Bronchial epithelial cell (primary cell): ENCODE measurements around the gene R3HDM1. TPM values are rescaled to one million over a fixed set of nuclear protein-coding genes. Genes with fewer than 3 reads are reported as not detected.
"Not testable (repeated sequence)": the region's sequence is repeated elsewhere in the genome, so short reads cannot be mapped to it uniquely, and the experiment has no call there.

ENCODE experiments used
- DNase-seq: peaks from one replicate; pipeline ENCODE4 v3.0.0-alpha.2; 2010; ENCODE audit warnings: low read depth
- FAIRE-seq: peaks from 2 replicates; lab custom pipeline; 2011; peaks lifted over from hg19 to GRCh38; lab: Jason Lieb, UNC
- H3K27me3 ChIP-seq: 2 replicates; pipeline ENCODE4 v1.5.1; 2011; ENCODE audit warnings: low read length; ENCODE audit not compliant: control insufficient read depth, insufficient read depth
- H3K36me3 ChIP-seq: 2 replicates; pipeline ENCODE4 v1.5.1; 2011; ENCODE audit warnings: low read length; ENCODE audit not compliant: control insufficient read depth, insufficient read depth
- H3K4me3 ChIP-seq: 2 replicates; pipeline ENCODE4 v1.5.1; 2011; ENCODE audit warnings: mild to moderate bottlenecking, low read depth, low read length, control low read depth
- total RNA-seq: library from RNA; depleted of rRNA; stranded (reverse); fragments of >200 nt; gene quantifications from 2 replicates; pipeline ENCODE4 v1.2.1, GENCODE V29; 2014
- TF ChIP-seq, protein P1 (sequence below): IDR thresholded peaks from 2 replicates; pipeline ENCODE4 v1.5.1; 2011; ENCODE audit warnings: mild to moderate bottlenecking, moderate library complexity, low read length, control low read depth, inconsistent platforms; ENCODE audit not compliant: insufficient read depth, severe bottlenecking

The R3HDM1 gene
- total RNA-seq, 1 donor from 2014 or later = 3.7 TPM

GRCh38 chr2:135703300-135703699 lies 172.0 kb downstream of the R3HDM1 start:
- Histone ChIP-seq H3K36me3 (no peaks in the 10 kb centered on the region), H3K27me3 (no peaks in the 10 kb centered on the region), H3K4me3 (no peak overlapping the region)
- DNase-seq (no peak), FAIRE-seq (no peak)
- TF ChIP-seq, protein P1, sequence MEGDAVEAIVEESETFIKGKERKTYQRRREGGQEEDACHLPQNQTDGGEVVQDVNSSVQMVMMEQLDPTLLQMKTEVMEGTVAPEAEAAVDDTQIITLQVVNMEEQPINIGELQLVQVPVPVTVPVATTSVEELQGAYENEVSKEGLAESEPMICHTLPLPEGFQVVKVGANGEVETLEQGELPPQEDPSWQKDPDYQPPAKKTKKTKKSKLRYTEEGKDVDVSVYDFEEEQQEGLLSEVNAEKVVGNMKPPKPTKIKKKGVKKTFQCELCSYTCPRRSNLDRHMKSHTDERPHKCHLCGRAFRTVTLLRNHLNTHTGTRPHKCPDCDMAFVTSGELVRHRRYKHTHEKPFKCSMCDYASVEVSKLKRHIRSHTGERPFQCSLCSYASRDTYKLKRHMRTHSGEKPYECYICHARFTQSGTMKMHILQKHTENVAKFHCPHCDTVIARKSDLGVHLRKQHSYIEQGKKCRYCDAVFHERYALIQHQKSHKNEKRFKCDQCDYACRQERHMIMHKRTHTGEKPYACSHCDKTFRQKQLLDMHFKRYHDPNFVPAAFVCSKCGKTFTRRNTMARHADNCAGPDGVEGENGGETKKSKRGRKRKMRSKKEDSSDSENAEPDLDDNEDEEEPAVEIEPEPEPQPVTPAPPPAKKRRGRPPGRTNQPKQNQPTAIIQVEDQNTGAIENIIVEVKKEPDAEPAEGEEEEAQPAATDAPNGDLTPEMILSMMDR = no peak

DNA sequence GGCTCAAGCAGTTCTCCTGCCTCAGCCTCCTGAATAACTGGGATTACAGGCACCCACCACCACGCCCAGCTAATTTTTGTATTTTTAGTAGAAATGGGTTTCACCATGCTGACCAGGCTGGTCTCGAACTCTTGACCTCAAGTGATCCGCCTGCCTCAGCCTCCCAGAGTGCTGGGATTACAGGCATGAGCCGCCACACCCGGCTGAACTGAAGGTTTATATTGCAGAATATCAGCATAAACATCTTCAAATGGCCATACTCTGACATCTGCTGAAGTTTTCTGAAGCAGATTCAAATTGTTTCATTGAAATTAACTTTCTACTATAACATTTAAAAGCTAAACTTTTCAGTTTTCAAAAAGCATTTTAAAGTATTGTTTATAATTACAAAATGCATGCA lies 172.8 kb downstream of the R3HDM1 start:
- H3K36me3 ChIP-seq, DNase-seq, FAIRE-seq, H3K27me3 ChIP-seq, H3K4me3 ChIP-seq: not testable (repeated sequence)

GRCh38 chr2:135708159-135708558 lies 176.9 kb downstream of the R3HDM1 start:
- Histone ChIP-seq H3K36me3 (peaks cover 2% of the 10 kb centered on the region), H3K4me3 (no peak overlapping the region), H3K27me3 (no peaks in the 10 kb centered on the region)
- DNase-seq (no peak), FAIRE-seq (no peak)
- TF ChIP-seq, protein P1 = no peak

DNA sequence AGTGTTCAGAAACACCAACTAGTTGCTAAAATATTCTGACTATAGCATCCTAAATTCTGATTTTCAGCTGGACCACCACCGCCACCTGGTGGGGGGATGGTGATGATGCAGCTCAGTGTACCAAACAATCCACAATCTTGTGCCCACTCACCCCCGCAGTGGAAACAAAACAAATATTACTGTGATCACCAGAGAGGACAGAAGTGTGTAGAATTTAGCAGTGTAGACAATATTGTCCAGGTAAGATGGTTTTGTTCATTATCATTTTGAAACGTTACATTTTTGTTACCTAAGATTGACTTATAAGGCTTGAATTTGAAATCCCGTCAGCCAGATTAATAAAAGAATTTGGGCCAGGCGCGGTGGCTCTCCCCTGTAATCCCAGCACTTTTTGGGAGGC lies 178.7 kb downstream of the R3HDM1 start:
- H3K36me3 ChIP-seq = peaks cover 2% of the 10 kb centered on the region
- H3K27me3 ChIP-seq = no peaks in the 10 kb centered on the region
- DNase-seq (peak; percentile 25), FAIRE-seq (no peak)
- H3K4me3 ChIP-seq = no peak overlapping the region
- TF ChIP-seq, protein P1 = peak; percentile 63

GRCh38 chr2:135715086-135715485 lies 183.8 kb downstream of the R3HDM1 start:
- DNase-seq, H3K4me3 ChIP-seq, FAIRE-seq, H3K36me3 ChIP-seq, H3K27me3 ChIP-seq: not testable (repeated sequence)

- FAIRE-seq (no peak), DNase-seq (no peak)
- Histone ChIP-seq H3K4me3 (no peak overlapping the region), H3K36me3 (no peaks in the 10 kb centered on the region), H3K27me3 (no peaks in the 10 kb centered on the region)
- TF ChIP-seq, protein P1 = no peak
Measured at GRCh38 chr2:135728064-135728743, 196.9 kb downstream of the R3HDM1 start.

- peak; percentile 80 for FAIRE-seq
- no peaks in the 10 kb centered on the region for H3K36me3 ChIP-seq
- no peak for DNase-seq
- TF ChIP-seq, protein P1 = no peak
- H3K27me3 ChIP-seq = no peaks in the 10 kb centered on the region
- no peak overlapping the region for H3K4me3 ChIP-seq
Measured at GRCh38 chr2:135732561-135732960, 201.3 kb downstream of the R3HDM1 start.
